Pancreas (tissue), 10 donors: ENCODE measurements around the gene NANP. TPM values are rescaled to one million over a fixed set of nuclear protein-coding genes. Genes with fewer than 3 reads are reported as not detected.
"Not testable (repeated sequence)": the region's sequence is repeated elsewhere in the genome, so short reads cannot be mapped to it uniquely, and the experiment has no call there.

ENCODE experiments used
- ATAC-seq, 4 donors: fragments of 200-7000 bp; cut with Tn5 transposase; one replicate each; pipeline versions ENCODE4 v1.8.0 to v1.9.1; 2020; ENCODE audit warnings: mild to moderate bottlenecking in 4 of 4, moderate library complexity in 4 of 4
- DNase-seq, 6 donors: peaks; one replicate each; pipeline ENCODE4 v3.0.0-alpha.2; 2020
- FAIRE-seq: peaks from 2 replicates; lab custom pipeline; 2012; peaks lifted over from hg19 to GRCh38; lab: Jason Lieb, UNC
- H3K27ac ChIP-seq, 4 donors: fragments of 200-600 bp; sonication (generic); 1 replicate in 3 of 4; 2 replicates in 1 of 4; pipeline versions ENCODE4 v1.5.0 to v1.8.0; 2020
- H3K27me3 ChIP-seq, 4 donors: fragments of 200-600 bp; one replicate each; pipeline ENCODE4 v1.8.0; 2021
- H3K36me3 ChIP-seq, 3 donors: fragments of 200-600 bp; sonication (generic) in 1 of 3; one replicate each; pipeline versions ENCODE4 v1.5.0 to v1.8.0; 2020 to 2021
- H3K4me1 ChIP-seq, 3 donors: fragments of 200-600 bp; one replicate each; pipeline ENCODE4 v1.8.0; 2021
- H3K4me3 ChIP-seq, 4 donors: fragments of 200-600 bp; sonication (generic) in 2 of 4; one replicate each; pipeline versions ENCODE4 v1.5.0 to v1.8.0; 2020 to 2021
- H3K9me3 ChIP-seq, 4 donors: fragments of 200-600 bp; one replicate each; pipeline ENCODE4 v1.8.0; 2021
- CTCF ChIP-seq, 4 donors: fragments of 200-600 bp; sonication (generic) in 3 of 4; IDR thresholded peaks; one replicate each; pipeline versions ENCODE4 v1.5.0 to v1.8.0; 2021; ENCODE audit warnings: antibody characterized with exemption in 4 of 4
- WGBS, 2 donors: extraction: QIAGEN DNeasy Blood & Tissue Kit; methylation state at CpG; one replicate each; pipeline ENCODE4 v1.1.7; 2013; 5-methylcytosine and 5-hydroxymethylcytosine counted together
- intact Hi-C, 3 donors: fragments of 100-400 bp; cut with DNase I; formaldehyde crosslinking; loops; one replicate each; pipeline versions ENCODE4 v1.11.1 to v1.14.2; 2022
- polyA plus RNA-seq, 2 donors: library from polyadenylated mRNA; stranded (reverse); fragments of 200-250 nt; gene quantifications; one replicate each; pipeline ENCODE4 v1.2.3, GENCODE V29; 2013
- total RNA-seq, 6 donors: library from RNA; stranded (reverse); fragmentation: NEBNext Ultra II Directional in 4 of 6; extraction: Animal tissue kit (Norgen Biotek cat#: 25700) in 4 of 6; gene quantifications; one replicate each; pipeline versions ENCODE4 v1.2.1 to v1.2.4, GENCODE V29; 2021 to 2023
- donor health status: healthy with polysubstance abuse.
- donor health status: DM: no; HTN: no; CAD: no; lungs with moderate emphysema.
- donor health status: DM: no; HTN: no; CAD: no.
- donor health status: control.
- donor health status: control.
- donor health status: Bipolar disorder and iron deficiency.
- donor health status: DM: yes; HTN: yes; CAD: no.
- donor health status: DM: no; HTN: no; CAD: no.
- donor health status: DM: no; HTN: no; CAD: no.
- donor health status: DM: yes; HTN: yes; CAD: no.

Gene NANP
- total and polyA plus RNA-seq, 8 donors = 1.0 to 2.5 (median 1.6) TPM

DNA sequence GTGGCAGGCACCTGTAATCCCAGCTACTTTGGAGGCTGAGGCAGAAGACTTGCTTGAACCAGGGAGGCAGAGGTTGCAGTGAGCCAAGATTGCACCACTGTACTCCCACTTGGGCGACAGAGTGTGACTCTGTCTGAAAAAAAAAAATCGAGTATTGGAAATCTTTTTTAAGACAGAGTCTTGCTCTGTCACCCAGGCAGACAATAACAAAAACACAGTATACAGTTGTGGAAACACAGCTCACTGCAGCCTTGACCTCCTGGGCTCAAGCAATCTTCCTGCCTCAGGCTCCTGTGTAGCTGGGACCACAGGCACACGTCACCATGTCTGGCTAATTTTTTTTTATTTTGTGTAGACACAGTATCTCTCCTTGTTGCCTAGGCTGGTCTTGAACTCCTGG is 15.0 kb downstream of the NANP start:
- intact Hi-C loops = no loop called here
- no peaks in the 10 kb centered on the region for H3K9me3 ChIP-seq
- H3K27ac ChIP-seq = no peak overlapping the region
- no peaks in the 10 kb centered on the region for H3K4me1 ChIP-seq
- TF ChIP-seq CTCF (IDR thresholded peaks at IDR 0.05) = no peak
- H3K27me3 ChIP-seq = no peaks in the 10 kb centered on the region
- FAIRE-seq (no peak), ATAC-seq (no peak), DNase-seq (no peak)
- H3K4me3 ChIP-seq = no peak overlapping the region
- WGBS, 2 donors = 83 to 87% methylated on average over 3 of the region's 3 CpGs
- H3K36me3 ChIP-seq = no peaks in the 10 kb centered on the region

DNA sequence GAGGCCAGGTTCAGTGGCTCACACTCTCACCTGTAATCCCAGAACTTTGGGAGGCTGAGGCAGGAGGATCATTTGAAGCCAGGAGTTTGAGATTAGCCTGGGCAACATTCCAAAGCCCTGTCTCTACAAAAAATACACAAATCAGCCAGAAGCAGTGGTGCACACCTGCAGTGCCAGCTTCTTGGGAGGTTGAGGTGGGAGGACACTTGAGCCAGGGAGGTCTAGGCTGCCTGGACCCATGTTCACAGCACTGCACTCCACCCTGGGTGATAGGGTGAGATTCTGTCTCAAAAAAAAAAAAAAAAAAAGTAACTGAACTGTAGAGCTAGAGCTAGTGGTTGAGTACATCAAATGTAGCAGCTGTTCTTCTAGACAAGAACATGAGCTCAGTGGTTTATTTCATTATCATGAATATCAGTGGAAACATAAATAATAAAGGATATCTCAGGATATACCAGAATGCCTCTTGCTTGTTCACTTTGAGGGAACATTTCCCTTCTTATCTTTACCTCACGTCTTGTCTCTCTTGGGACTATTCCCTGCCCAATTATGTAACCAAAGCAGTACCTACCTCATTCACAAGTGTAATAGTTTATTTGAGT is 17.6 kb downstream of the NANP start:
- FAIRE-seq (no peak), ATAC-seq (no peak), DNase-seq (no peak)
- H3K9me3 ChIP-seq = no peaks in the 10 kb centered on the region
- H3K4me1 ChIP-seq = no peaks in the 10 kb centered on the region
- 31 to 41% methylated on average over 1 of the region's 1 CpG for WGBS, 2 donors
- intact Hi-C loops = no loop called here
- no peak overlapping the region for H3K4me3 ChIP-seq
- no peak overlapping the region for H3K27ac ChIP-seq
- H3K27me3 ChIP-seq = no peaks in the 10 kb centered on the region
- no peaks in the 10 kb centered on the region for H3K36me3 ChIP-seq
- no peak for TF ChIP-seq CTCF (IDR thresholded peaks at IDR 0.05)

- Histone ChIP-seq H3K9me3 (no peaks in the 10 kb centered on the region), H3K4me1 (no peaks in the 10 kb centered on the region), H3K27me3 (no peaks in the 10 kb centered on the region), H3K36me3 (no peaks in the 10 kb centered on the region), H3K4me3 (no peak overlapping the region), H3K27ac (no peak overlapping the region)
- FAIRE-seq (no peak), ATAC-seq (no peak), DNase-seq (no peak)
- no peak for TF ChIP-seq CTCF (IDR thresholded peaks at IDR 0.05)
- intact Hi-C loops = no loop called here
- 77 to 78% methylated on average over 7 of the region's 7 CpGs for WGBS, 2 donors
These were observed 18.7 kb downstream of the NANP start for GRCh38 chr20:25605148-25605547.

- no peak overlapping the region for H3K4me3 ChIP-seq
- ATAC-seq (no peak), FAIRE-seq (no peak), DNase-seq (peak in 1 of 6 donors; percentile 19)
- H3K36me3 ChIP-seq = no peaks in the 10 kb centered on the region
- no peaks in the 10 kb centered on the region for H3K27me3 ChIP-seq
- H3K9me3 ChIP-seq = no peaks in the 10 kb centered on the region
- no peak for TF ChIP-seq CTCF (IDR thresholded peaks at IDR 0.05)
- 87 to 90% methylated on average over 9 of the region's 9 CpGs for WGBS, 2 donors
- intact Hi-C loops = no loop called here
- H3K27ac ChIP-seq = no peak overlapping the region
- no peaks in the 10 kb centered on the region for H3K4me1 ChIP-seq
These were observed 19.2 kb downstream of the NANP start for GRCh38 chr20:25604611-25605010.

DNA sequence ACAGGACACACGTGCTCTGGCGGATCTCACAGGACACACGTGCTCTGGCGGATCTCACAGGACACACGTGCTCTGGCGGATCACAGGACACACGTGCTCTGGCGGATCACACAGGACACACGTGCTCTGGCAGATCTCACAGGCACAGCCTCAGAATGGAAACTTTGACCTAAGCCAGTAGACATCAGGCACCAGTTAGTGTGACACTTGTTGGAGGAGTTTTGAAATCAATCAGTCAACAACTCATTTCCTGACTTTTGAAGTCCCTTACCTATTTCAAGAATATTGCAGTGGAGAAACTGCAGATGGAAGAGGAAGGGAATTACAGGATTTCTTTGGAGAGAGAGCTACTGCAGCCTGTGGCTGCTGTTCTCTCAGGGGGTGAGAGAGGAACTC is 20.9 kb downstream of the NANP start:
- intact Hi-C loops, H3K27me3 ChIP-seq, DNase-seq, H3K9me3 ChIP-seq, H3K4me3 ChIP-seq, H3K36me3 ChIP-seq, ATAC-seq, FAIRE-seq, H3K4me1 ChIP-seq, H3K27ac ChIP-seq: not testable (repeated sequence)
- WGBS, 2 donors = 91 to 93% methylated on average over 9 of the region's 9 CpGs

- H3K9me3 ChIP-seq, H3K4me3 ChIP-seq, FAIRE-seq, DNase-seq, ATAC-seq, H3K4me1 ChIP-seq, H3K36me3 ChIP-seq, H3K27me3 ChIP-seq, H3K27ac ChIP-seq, intact Hi-C loops: not testable (repeated sequence)
- 92 to 95% methylated on average over 21 to 39 of the region's 39 CpGs for WGBS, 2 donors
These were observed 21.5 kb downstream of the NANP start for GRCh38 chr20:25602191-25602913.
